NCI-H524 treated with DMSO at 0.1 percent for 48 hours (cell line): ENCODE measurements around the gene DDX27.

ENCODE experiments used
- DNase-seq: peaks from one replicate; lab custom pipeline; 2025; lab: John Stamatoyannopoulos, UW

The DDX27 gene

DNA sequence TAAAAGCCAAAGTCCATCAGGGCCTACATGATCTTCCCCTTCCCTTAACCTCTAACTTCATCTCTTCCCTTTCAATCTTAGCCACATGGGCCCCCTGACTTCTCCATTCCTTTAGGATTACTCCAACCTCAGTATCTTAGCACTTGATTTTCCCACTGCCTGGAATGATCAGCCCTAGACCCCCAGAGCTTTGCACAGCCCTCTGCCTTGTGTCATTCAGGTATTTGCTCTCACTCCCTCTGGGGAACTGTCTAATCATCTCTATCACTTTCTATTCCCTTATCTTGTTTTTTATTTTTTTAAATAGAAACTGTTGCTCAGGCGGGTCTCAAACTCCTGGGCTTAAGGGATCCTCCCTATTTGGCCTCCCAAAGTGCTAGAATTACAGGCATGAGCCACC is 72.0 kb downstream of the DDX27 start:
- DNase-seq, result no peak

DNA sequence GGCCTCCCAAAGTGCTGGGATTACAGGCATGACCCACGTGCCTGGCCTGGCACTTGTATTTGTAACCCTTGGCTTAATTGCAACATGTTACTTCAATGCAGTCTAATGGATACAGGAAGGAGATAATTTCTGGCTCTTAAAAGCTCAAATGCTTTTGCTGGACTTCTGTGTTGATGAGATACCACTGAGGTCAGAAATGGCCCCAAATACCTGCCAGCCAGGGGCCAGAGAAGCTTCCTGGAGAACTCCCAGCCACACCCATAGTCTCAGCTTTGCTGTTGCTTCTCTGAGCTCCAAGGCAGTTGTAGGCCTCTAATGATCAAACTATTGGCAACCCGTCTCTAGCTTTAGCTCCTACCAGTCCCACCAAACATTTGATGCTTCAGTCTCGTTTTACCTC is 72.8 kb downstream of the DDX27 start:
- no peak for DNase-seq

DNA sequence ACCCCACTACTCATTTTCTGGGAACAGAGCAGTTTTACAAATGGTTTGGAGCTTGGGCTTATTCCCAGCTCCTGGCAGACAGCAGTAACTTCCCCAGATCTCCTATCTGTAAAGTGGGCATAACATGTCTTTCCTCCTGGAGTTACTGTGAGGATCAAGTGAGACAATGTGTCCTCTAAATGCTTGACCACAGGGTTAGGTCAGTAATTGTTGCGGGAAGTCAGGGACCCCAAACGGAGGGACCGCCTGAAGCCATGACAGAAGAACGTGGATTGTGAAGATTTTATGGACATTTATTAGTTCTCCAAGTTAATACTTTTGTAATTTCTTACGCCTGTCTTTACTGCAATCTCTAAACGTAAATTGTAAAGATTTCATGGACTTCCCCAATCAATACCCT is 73.9 kb downstream of the DDX27 start:
- no peak for DNase-seq
